H4 (cell line): ENCODE results near the gene ZNF778. TPM values are rescaled to one million over a fixed set of nuclear protein-coding genes. Genes with fewer than 3 reads are reported as not detected.
"Not testable (repeated sequence)": the region's sequence is repeated elsewhere in the genome, so short reads cannot be mapped to it uniquely, and the experiment has no call there.

Experiments
- DNase-seq: peaks from one replicate; pipeline ENCODE4 v3.0.0-alpha.2; 2015; ENCODE audit warnings: low spot score
- total RNA-seq: library from RNA; depleted of rRNA; stranded (reverse); fragments of >200 nt; shearing (Covaris generic); gene quantifications from 2 replicates; pipeline ENCODE4 v1.2.3, GENCODE V29; 2014

ZNF778 gene
- total RNA-seq, 1 experiment from 2014 or later = 11.0 TPM

DNA sequence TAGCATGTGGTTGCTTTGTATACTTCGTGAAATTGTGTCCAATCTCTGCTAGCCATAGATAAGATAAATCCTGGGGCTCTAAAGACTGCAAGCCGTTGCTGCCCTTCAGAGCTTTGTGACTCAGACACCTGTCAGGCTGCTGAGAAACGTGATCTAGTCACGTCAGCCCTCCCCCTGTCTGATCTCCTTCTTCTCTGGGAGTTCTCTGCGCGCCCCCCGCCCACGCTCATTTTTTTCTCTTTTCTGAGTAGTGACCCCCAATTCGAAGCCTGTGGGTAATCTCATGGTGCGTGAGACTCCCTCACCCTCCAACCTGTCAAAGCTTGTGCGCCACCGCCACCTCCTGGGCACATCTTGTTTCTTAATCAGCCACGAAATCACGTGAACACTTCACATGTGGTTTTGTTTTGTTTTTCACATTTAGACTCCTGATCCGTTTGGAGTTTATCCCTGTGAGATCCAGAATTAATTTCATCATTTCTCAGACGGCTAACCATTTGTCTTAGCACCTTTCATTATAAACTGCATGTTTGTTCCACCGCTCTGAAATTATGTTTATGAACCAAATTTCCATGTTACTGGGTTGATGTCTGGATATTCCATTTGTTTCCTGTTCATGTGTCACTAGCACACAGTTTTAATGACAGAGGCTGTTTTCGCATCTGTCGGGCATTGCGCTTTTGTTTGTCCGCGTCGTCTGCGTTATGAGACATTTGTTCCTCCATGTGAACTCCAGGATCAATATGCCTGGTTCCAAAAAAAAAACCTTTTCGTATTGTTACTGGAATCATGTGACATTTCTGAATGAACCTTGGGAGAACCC, 977 bp upstream of the ZNF778 start:
- DNase-seq = peak; percentile 86

DNA sequence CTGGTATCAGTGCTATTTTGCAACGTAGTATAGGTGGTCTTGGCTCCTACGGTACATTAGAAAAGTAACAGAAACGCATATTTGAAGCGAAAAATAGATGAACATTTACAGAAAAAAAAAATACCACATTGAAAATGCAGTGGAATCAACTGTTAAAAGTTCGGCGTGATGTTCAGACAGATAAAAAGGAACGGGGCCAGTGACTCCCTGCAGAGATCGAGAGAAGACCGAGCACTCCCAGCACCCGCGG, 440 bp upstream of the ZNF778 start:
- no peak for DNase-seq

GRCh38 chr16:89219365-89219764, 1.9 kb downstream of the ZNF778 start:
- DNase-seq = no peak

- DNase-seq = no peak
Measured at GRCh38 chr16:89221604-89222003, 4.1 kb downstream of the ZNF778 start.

DNA sequence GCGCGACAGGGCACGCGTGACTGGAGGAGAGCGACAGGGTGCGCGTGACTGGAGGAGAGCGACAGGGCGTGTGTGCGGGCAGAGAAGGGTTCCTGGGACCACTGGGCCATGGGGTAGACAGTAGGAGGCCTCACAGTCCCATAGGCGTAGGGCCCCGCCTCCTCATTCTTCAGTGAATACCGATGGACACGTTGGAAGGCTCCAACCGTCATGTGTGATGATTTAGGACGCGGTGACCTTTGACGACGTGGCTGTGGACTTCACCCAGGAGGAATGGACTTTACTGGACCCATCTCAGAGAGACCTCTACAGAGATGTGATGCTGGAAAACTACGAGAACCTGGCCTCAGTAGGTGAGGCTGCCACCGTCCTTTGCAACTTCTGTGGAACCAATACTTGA, 5.4 kb downstream of the ZNF778 start:
- DNase-seq = no peak

- DNase-seq = no peak
Measured at GRCh38 chr16:89224665-89225064, 7.2 kb downstream of the ZNF778 start.

- DNase-seq = no peak
Measured at GRCh38 chr16:89230255-89230654, 12.8 kb downstream of the ZNF778 start.

- no peak for DNase-seq
Measured at GRCh38 chr16:89232107-89232506, 14.6 kb downstream of the ZNF778 start.

- no peak for DNase-seq
Measured at GRCh38 chr16:89233678-89234490, 16.4 kb downstream of the ZNF778 start.

DNA sequence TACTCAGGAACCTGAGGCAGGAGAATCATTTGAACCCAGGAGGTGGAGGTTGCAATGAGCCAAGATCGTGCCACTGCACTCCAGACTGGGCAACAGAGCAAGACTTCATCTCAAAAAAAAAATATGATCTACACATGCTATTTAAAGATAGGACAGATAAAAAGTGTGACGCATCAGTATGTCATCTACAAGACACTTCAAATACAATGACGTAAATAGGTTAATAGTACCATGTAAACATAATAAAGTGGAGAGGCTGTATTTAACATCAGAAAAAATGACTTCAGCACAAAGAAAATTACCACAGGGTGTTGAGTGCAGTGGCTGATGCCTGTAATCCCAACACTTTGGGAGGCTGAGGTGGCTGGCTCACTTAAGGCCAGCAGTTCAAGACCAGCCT, 20.2 kb downstream of the ZNF778 start:
- DNase-seq = no peak

- peak; percentile 69 for DNase-seq
Measured at GRCh38 chr16:89241187-89242007, 23.9 kb downstream of the ZNF778 start.

GRCh38 chr16:89242795-89243200, 25.3 kb downstream of the ZNF778 start:
- no peak for DNase-seq

GRCh38 chr16:89243664-89244063, 26.2 kb downstream of the ZNF778 start:
- DNase-seq = no peak

DNA sequence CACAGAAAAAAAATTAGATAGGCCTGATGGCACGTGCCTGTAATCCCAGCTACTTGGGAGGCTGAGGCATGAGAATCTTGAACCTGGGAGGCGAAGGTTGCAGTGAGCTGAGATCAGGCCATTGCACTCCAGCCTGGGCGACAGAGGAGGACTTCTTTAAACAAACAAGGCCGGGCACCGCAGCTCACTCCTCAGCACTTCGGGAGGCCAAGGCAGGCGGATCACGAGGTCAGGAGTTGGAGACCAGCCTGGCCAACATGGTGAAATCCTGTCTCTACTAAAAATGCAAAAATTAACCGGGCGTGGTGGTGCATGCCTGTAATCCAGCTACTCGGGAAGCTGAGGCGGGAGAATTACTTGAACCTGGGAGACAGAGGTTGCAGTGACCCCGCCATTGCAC, 26.8 kb downstream of the ZNF778 start:
- DNase-seq = not testable (repeated sequence)

- DNase-seq = no peak
Measured at GRCh38 chr16:89244754-89245153, 27.3 kb downstream of the ZNF778 start.

DNA sequence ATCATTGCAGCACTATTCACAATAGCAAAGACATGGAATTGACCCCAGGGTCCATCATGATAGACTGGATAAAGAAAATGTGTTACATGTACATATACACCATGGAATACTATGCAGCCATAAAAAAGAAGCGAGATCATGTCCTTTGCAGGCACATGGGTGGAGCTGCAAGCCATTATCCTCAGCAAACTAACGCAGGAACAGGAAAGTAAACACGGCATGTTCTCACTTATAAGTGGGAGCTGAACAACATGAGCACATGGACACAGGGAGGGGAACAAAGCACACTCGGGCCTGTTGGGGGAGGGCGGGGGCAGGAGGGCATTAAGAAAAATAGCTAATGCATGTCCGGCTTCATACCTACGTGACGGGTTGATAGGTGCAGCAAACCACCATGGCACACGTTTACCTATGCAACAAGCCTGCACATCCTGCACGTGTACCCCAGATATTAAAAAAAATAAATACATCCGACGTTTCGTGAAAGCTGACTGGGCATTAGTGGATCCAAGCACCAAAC, 28.9 kb downstream of the ZNF778 start:
- DNase-seq = no peak

DNA sequence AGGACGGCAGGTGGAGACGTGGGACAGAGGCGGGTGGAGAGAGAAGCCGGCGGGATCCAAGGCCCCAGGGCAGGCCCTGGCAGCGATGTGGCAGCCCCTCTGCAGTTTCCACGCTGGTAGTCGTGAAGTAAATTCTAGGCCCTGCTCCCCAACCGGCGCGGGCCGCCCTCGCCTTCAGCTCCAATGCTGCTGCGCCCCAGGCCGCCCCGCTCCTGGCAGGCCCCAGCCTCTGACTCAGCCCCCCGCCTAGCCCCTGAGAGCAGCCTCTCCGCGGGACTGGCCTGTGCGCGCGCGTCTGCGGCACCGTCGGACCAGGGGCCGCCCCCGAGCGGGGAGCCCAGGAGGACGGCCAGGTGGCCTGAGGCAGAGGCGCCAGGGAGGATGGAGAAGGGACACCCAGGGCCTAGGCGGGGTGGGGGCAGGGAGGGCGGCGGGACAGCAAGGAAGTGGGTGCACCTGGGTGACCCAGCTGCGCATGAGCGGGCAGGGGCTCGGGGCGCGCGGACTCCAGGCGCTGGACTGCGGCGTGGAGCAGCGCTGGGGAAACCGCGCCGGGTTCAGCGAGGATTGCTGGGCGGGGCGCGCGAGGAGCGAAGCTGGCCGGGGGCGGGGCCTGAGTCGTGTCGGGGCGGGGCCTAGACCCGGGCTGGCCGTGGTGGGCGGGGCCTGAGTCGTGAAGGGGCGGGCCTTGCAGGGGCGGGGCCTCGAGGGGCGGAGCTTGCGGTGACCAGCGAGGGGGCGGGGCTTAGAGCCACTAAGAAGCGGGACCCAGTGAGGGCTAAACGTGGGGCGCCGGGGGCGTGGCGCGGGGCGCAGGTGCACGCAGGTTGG, 29.6 kb downstream of the ZNF778 start:
- DNase-seq = peak; percentile 50

- DNase-seq = not testable (repeated sequence)
Measured at GRCh38 chr16:89247734-89248075, 30.2 kb downstream of the ZNF778 start.

- no peak for DNase-seq
Measured at GRCh38 chr16:89248196-89248982, 30.9 kb downstream of the ZNF778 start.

- no peak for DNase-seq
Measured at GRCh38 chr16:89253548-89254287, 36.2 kb downstream of the ZNF778 start.
